Cardiac muscle cell (in vitro differentiated cells and primary cell): Measurements from ENCODE around the gene SNX15. TPM values are rescaled to one million over a fixed set of nuclear protein-coding genes. Genes with fewer than 3 reads are reported as not detected.
"Not testable (repeated sequence)": the region's sequence is repeated elsewhere in the genome, so short reads cannot be mapped to it uniquely, and the experiment has no call there.

Experiments
- DNase-seq, 2 donors: peaks; one replicate each; pipeline versions ENCODE4 v3.0.0 to v3.0.0-alpha.2; 2010 to 2017; ENCODE audit warnings: low read depth in 1 of 2, low spot score in 1 of 2
- H3K27ac ChIP-seq: fragments of 200-600 bp; sonication (generic); 2 replicates; pipeline ENCODE4 v1.5.1; 2016
- H3K27me3 ChIP-seq: fragments of 200-600 bp; sonication (generic); 2 replicates; pipeline ENCODE4 v1.6.0; 2016; ENCODE audit warnings: control low read depth
- H3K36me3 ChIP-seq: fragments of 200-600 bp; sonication (generic); 2 replicates; pipeline ENCODE4 v1.5.1; 2016; ENCODE audit warnings: control low read depth
- H3K4me1 ChIP-seq: fragments of 200-600 bp; sonication (generic); 2 replicates; pipeline ENCODE4 v1.8.1; 2017; ENCODE audit warnings: low read depth, mild to moderate bottlenecking, mixed run types
- H3K4me3 ChIP-seq: fragments of 200-600 bp; sonication (generic); 2 replicates; pipeline ENCODE4 v1.5.1; 2016; ENCODE audit warnings: mild to moderate bottlenecking
- H3K9me3 ChIP-seq: fragments of 200-600 bp; sonication (generic); 2 replicates; pipeline ENCODE4 v1.5.1; 2017; ENCODE audit warnings: low read depth, mild to moderate bottlenecking, control low read depth
- CTCF ChIP-seq: IDR thresholded peaks from 2 replicates; pipeline ENCODE4 v1.5.1; 2012; ENCODE audit warnings: low read depth, mild to moderate bottlenecking, low read length
- polyA plus RNA-seq: library from polyadenylated mRNA; unstranded; fragments of >200 nt; fragmentation: Nextera tagmentation; extraction: Ambion mirVana; gene quantifications from 2 replicates; pipeline ENCODE4 v1.2.1, GENCODE V29; 2016
- total RNA-seq: library from RNA; depleted of rRNA; stranded (reverse); fragments of >200 nt; gene quantifications from 2 replicates; pipeline ENCODE4 v1.2.3, GENCODE V29; 2016

The SNX15 gene
- total and polyA plus RNA-seq, 2 experiments from 2014 or later = 24.5 to 38.4 TPM

- no peak for TF ChIP-seq CTCF
- no peaks in the 10 kb centered on the region for H3K9me3 ChIP-seq
- no peak for DNase-seq
- H3K27me3 ChIP-seq = no peaks in the 10 kb centered on the region
- no peak overlapping the region for H3K4me3 ChIP-seq
- H3K27ac ChIP-seq = no peak overlapping the region
- H3K36me3 ChIP-seq = no peaks in the 10 kb centered on the region
- H3K4me1 ChIP-seq = no peaks in the 10 kb centered on the region
Observed at GRCh38 chr11:64999478-64999877, 27.8 kb upstream of the SNX15 start.

- no peak for DNase-seq
- no peak overlapping the region for H3K27ac ChIP-seq
- TF ChIP-seq CTCF = no peak
Observed at GRCh38 chr11:65002706-65003105, 24.5 kb upstream of the SNX15 start.

GRCh38 chr11:65003282-65003681 is 24.0 kb upstream of the SNX15 start:
- Histone ChIP-seq H3K27me3 (no peaks in the 10 kb centered on the region), H3K27ac (no peak overlapping the region), H3K9me3 (no peaks in the 10 kb centered on the region), H3K4me1 (no peaks in the 10 kb centered on the region), H3K4me3 (no peak overlapping the region), H3K36me3 (no peaks in the 10 kb centered on the region)
- TF ChIP-seq CTCF = no peak
- DNase-seq = peak; percentile 51 to 60

More at GRCh38 chr11:65002706-65003105, 24.5 kb upstream of the SNX15 start:
- no peaks in the 10 kb centered on the region for H3K4me1 ChIP-seq
- H3K36me3 ChIP-seq = no peaks in the 10 kb centered on the region
- no peaks in the 10 kb centered on the region for H3K9me3 ChIP-seq
- no peak overlapping the region for H3K4me3 ChIP-seq
- H3K27me3 ChIP-seq = no peaks in the 10 kb centered on the region

- not testable (repeated sequence) for H3K27me3 ChIP-seq, DNase-seq, H3K4me3 ChIP-seq, H3K27ac ChIP-seq, H3K9me3 ChIP-seq, H3K4me1 ChIP-seq, H3K36me3 ChIP-seq
Observed at GRCh38 chr11:65003968-65004367, 23.3 kb upstream of the SNX15 start.

- Histone ChIP-seq H3K27ac (no peak overlapping the region), H3K4me3 (no peak overlapping the region), H3K4me1 (no peaks in the 10 kb centered on the region), H3K36me3 (no peaks in the 10 kb centered on the region), H3K9me3 (no peaks in the 10 kb centered on the region), H3K27me3 (no peaks in the 10 kb centered on the region)
- no peak for DNase-seq
- no peak for TF ChIP-seq CTCF
Observed at GRCh38 chr11:65008016-65008415, 19.2 kb upstream of the SNX15 start.

GRCh38 chr11:65008873-65009272 is 18.4 kb upstream of the SNX15 start:
- no peak for DNase-seq
- Histone ChIP-seq H3K27ac (no peak overlapping the region), H3K27me3 (no peaks in the 10 kb centered on the region), H3K36me3 (no peaks in the 10 kb centered on the region), H3K4me1 (no peaks in the 10 kb centered on the region), H3K4me3 (no peak overlapping the region), H3K9me3 (no peaks in the 10 kb centered on the region)
- TF ChIP-seq CTCF = no peak
